ENCODE data around the gene HDAC6. TPM values are rescaled to one million over a fixed set of nuclear protein-coding genes. Genes with fewer than 3 reads are reported as not detected.

HDAC6 gene
- total and polyA plus RNA-seq, 12 donors: 28.4 to 102 (median 32.3) TPM

DNA sequence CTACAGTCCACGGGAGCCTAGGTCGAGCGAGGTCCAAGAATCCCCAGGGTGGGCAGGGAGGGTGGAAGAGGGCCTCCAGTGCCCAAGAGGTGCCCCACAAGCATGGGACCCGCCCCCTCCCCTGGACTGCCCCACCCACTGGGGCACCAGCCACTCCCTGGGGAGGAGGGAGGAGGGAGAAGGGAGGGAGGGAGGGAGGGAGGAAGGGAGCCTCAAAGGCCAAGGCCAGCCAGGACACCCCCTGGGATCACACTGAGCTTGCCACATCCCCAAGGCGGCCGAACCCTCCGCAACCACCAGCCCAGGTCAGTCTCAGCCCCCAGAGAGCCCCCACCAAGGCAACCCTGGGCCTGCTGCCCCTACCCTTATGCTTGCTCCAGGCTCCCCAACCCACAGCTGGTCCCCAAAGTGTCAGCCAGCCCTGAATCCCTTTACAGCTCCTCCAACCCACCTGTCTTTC is 15.5 kb upstream of the HDAC6 start, which contains the start of gene GATA1:
TSS of gene GATA1 (plus strand) at position 250 of the 460 bp plus-strand sequence. CDS start 4,520 bp downstream, outside the sequence.
- Histone ChIP-seq H3K27me3 (peaks cover 0 to 17% (median 0%) of the 10 kb centered on the region in 7 donors), H3K27ac (peak within 1 kb of the TSS in 1 of 10 donors; percentile 20), H3K4me1 (no peaks in the 10 kb centered on the region), H3K9me3 (no peaks in the 10 kb centered on the region), H3K36me3 (no peaks in the 10 kb centered on the region), H3K4me3 (no peak within 1 kb of the TSS)
- TF ChIP-seq, protein P1, sequence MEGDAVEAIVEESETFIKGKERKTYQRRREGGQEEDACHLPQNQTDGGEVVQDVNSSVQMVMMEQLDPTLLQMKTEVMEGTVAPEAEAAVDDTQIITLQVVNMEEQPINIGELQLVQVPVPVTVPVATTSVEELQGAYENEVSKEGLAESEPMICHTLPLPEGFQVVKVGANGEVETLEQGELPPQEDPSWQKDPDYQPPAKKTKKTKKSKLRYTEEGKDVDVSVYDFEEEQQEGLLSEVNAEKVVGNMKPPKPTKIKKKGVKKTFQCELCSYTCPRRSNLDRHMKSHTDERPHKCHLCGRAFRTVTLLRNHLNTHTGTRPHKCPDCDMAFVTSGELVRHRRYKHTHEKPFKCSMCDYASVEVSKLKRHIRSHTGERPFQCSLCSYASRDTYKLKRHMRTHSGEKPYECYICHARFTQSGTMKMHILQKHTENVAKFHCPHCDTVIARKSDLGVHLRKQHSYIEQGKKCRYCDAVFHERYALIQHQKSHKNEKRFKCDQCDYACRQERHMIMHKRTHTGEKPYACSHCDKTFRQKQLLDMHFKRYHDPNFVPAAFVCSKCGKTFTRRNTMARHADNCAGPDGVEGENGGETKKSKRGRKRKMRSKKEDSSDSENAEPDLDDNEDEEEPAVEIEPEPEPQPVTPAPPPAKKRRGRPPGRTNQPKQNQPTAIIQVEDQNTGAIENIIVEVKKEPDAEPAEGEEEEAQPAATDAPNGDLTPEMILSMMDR (IDR thresholded peaks at IDR 0.05): no peak
- WGBS, 2 donors: 76 to 93% methylated on average over 6 of the region's 7 CpGs
- ATAC-seq (no peak), DNase-seq (no peak)
- intact Hi-C loops (cut with DNase I): no loop called here

DNA sequence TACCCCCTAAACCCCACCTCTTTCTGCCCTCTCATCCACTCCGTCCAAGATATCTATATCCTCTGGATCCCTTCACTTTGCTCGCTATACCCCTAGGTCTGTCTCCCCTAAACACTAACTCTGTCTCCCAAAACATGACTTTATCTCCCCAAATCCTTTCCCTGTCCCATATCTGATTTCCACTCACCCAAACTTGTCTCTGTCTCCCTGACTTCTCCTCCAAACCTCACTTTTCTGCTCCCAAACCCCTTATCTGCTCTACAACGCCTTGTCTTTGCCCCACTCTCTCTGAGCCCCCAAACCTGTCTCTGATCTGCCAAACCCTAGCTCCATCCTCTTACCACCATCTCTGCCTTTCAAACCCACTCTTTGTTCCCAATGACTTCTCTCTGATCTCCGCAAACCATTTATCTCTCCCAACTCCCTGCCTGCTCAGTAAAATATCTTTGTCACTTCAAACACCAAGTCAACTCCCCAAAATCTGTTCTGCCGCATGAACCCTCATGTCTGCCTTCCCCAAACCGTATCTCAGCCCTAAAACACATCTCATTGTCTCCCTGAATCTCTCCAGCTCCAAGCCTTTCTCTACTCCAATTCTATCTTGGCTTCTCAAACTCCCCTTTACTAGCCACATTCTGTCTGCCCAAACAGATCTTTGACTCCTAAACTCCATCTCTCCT is 14.9 kb upstream of the HDAC6 start:
- intact Hi-C loops (cut with DNase I): no loop called here
- H3K4me3 ChIP-seq: no peak overlapping the region
- no peaks in the 10 kb centered on the region for H3K9me3 ChIP-seq
- no peak for ATAC-seq
- peak overlapping the region in 1 of 10 donors; percentile 20 for H3K27ac ChIP-seq
- TF ChIP-seq, protein P1 (IDR thresholded peaks at IDR 0.05): no peak
- peaks cover 0 to 17% (median 0%) of the 10 kb centered on the region in 7 donors for H3K27me3 ChIP-seq
- DNase-seq: no peak
- H3K36me3 ChIP-seq: no peaks in the 10 kb centered on the region
- 68 to 71% methylated on average over 6 of the region's 6 CpGs for WGBS, 2 donors
- no peaks in the 10 kb centered on the region for H3K4me1 ChIP-seq

DNA sequence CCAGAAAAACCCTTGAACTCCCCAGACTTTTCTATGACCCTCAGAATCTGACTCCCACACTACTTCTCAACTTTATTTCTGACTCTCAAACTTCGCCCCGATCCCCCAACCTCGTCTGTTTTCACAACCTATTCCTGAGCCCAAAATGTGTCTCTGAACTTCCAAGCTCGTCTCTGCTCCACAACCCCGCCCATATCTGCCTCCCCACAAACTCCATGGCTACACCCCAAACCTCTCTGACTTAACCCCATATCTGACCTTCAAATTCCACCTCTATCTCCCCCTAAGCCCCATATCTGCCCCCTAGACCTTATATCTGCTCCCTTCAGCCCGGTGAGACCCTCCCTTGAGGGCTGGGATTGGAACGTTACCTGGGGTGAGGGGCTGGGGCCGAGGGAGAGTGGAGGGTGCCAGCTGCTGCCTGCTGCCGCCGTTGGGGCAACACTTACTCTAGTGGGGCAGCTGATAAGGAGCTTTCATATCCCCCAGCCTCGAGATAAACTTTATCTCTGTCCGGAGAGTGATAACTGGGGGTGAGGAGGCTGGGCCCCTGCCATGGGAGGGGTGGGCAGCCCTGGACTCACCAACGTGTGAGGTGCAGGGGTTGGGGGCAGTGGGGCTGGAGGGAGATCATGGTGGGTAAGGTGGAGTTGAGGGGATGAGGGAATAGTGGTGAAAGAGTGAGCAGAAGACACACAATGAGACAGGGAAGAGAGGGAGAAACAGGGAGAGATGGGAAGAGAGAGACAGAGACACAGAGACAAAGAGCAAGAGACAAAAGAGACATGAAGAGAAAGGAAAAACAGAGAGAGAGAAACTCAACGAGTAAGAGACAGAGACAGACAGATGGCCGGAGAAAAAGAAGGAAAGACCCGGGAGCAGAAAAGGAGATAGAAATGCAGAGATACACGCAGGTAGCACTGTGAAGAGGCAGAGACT is 14.1 kb upstream of the HDAC6 start:
- Histone ChIP-seq H3K9me3 (no peaks in the 10 kb centered on the region), H3K27me3 (peaks cover 0 to 17% (median 0%) of the 10 kb centered on the region in 7 donors), H3K36me3 (no peaks in the 10 kb centered on the region), H3K4me3 (peak overlapping the region in 1 of 10 donors; percentile 9), H3K4me1 (no peaks in the 10 kb centered on the region), H3K27ac (peak overlapping the region in 1 of 10 donors; percentile 26)
- no peak for DNase-seq
- no peak for ATAC-seq
- intact Hi-C loops (cut with DNase I): no loop called here
- TF ChIP-seq, protein P1 (IDR thresholded peaks at IDR 0.05): no peak
- WGBS, 2 donors: 36 to 39% methylated on average over 17 of the region's 17 CpGs
